OCI-M2 (cell line): Measurements from ENCODE around the gene CERS4.
"Not testable (repeated sequence)": the region's sequence is repeated elsewhere in the genome, so short reads cannot be mapped to it uniquely, and the experiment has no call there.

Experiments used
- DNase-seq: peaks from one replicate; lab custom pipeline; 2025; ENCODE audit not compliant: unreplicated experiment; lab: John Stamatoyannopoulos, UW

The CERS4 gene

DNA sequence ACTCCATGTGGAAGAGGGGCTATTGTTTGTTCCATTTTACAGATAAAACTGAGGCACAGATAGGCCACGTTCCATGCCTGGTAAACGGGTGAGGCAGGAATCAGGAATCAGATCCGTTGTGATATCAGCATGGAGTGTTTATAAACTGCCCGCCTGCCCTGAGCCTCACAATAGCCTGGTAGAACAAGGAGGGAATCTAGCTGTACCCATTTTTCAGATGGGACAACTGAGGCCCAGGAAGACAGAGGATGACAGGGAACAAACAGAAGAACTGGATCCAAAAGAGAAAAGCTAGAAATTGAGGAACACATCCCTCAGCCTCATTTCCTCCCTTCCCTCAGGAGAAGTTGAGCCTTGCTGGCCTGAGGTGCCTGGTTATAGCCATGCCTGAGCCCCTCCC lies 32.5 kb downstream of the CERS4 start:
- no peak for DNase-seq

DNA sequence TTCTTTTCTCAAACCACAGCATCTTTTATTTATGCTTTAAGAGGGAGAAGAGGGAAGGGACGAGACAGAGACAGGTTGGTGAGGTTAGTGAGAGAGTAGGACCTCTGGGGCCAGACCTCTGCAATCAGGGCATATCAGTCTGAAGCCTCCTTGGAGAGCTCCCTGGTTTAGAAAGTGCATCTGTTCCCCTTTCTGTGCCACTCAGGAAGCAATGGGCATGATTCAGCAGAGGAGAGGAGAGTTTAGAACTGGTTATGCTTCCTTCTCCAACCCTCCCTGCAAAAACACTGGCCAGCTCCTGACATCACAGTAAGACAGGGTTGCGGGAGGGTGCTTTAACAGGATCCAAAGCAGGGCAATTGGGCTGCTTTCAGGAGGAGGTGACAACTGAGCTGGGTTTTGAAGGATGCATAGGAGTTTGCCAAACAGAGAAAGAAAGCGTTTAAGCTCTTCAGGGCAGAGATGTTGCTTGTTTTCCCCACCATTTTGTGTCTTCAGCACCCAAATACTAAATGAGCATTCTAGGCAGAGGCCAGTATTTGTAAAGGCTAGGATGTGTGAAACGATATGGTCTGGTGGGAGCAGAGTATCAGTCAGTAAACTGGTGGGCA lies 33.1 kb downstream of the CERS4 start:
- DNase-seq, result no peak

DNA sequence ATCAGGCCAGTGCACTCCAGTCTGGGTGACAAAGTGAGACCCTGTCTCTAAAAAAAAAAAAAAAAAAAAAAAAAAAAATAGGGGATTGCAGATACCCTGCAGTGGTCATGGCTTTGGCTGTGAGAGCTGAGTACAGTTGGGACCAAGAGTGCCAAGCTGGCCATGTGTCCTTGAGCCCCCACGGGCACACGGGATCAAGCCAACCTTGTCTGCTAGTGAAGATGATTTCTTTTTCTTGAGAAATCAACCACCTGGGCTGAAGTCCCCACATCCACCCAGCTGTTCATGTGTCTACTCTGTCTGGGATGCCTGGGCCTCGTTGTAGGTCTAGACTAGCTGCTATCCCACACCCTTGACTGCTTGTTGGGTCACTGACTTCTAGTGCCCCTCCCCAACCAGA lies 34.0 kb downstream of the CERS4 start:
- DNase-seq, result no peak

DNA sequence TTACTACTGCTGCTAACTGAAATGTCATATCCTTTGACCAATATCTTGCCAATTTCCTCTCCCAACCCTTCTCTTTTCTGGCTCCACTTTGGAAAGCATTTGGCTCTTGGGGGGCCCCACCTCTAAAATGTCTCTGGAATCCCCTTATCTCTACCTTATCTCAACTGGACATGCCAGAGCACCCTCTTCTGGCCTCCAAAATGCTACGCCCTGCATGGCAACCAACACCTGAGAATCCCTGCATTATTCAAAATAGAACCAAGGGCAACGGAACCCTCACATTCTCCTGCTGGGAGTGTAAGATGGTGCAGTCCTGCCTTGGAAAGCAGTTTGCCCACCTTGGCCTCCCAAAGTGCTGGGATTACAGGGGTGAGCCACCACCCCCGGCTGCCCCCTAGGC lies 35.3 kb downstream of the CERS4 start:
- DNase-seq, result no peak

DNA sequence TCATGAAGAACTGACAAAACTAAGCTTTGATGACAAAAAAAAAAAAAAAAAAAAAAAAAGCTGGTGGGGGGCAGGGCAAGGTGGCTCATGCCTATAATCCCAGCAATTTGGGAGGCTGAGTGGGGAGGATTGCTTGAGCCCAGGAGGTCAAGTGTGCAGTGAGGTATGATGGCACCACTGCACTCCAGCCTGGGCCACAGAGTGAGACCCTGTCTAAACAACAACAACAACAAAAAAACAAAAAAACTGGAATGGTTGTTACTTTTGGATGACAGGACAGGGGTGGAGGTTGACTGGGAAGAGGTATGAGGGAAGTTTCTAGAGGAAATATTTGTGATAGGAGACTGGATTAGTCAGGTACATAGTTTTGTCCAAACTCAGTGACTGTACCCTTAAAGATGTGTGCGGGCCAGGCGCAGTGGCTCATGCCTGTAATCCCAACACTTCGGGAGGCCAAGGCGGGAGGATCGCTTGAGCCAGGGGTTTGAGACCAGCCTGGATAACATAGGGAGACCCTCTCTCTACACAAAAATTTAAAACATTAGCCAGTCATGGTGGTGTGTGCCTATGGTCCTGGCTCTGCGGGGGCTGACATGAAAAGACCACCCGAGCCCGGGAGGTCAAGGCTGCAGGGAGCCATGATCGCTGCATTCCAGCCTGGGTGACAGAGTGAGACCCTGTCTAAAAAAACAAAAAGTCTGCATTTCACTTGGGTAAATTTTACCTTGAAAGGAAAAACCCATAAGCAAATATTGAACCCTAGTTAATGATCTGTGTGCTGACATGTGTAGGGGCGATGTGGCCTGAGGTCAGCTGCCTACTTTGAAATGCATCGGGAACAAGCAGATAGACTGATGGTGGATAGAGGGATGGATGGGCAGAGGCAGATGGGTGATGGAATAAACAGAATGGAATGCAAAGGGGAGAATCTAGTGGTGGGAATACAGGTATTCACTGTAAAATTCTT lies 37.0 kb downstream of the CERS4 start:
- no peak for DNase-seq

DNA sequence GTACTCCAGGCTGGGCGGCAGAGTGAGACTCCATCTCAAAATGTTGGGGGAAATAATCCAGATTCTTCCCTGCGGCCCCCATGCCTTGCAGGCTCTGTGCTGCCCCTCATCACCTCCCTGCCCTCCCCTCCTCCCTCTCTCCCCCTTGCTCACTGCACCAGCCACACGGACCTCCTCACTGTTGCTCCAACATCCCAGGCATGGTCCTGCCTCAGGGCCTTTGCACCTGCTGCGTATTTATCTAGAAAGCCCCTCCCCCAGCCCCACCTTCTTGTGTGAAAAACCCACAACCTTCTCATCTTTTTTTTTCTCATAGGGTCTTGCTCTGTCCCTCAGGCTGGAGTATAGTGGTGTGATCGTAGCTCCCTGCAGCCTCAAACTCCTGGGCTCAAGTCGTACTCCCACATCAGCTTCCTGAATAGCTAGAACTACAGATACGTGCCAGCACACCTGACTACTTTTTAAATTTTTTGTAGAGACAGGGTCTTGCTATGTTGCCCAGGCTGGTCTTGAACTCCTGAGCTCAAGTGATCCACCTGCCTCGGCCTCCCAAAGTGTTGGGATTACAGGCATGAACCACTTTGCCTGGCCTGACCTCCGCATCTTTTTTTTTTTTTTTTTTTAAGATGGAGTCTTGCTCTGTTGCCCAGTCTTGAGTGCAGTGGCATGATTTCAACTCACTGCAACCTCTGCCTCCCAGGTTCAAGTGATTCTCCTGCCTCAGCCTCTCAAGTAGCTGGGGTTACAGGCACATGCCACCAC lies 38.1 kb downstream of the CERS4 start:
- DNase-seq, result not testable (repeated sequence)

DNA sequence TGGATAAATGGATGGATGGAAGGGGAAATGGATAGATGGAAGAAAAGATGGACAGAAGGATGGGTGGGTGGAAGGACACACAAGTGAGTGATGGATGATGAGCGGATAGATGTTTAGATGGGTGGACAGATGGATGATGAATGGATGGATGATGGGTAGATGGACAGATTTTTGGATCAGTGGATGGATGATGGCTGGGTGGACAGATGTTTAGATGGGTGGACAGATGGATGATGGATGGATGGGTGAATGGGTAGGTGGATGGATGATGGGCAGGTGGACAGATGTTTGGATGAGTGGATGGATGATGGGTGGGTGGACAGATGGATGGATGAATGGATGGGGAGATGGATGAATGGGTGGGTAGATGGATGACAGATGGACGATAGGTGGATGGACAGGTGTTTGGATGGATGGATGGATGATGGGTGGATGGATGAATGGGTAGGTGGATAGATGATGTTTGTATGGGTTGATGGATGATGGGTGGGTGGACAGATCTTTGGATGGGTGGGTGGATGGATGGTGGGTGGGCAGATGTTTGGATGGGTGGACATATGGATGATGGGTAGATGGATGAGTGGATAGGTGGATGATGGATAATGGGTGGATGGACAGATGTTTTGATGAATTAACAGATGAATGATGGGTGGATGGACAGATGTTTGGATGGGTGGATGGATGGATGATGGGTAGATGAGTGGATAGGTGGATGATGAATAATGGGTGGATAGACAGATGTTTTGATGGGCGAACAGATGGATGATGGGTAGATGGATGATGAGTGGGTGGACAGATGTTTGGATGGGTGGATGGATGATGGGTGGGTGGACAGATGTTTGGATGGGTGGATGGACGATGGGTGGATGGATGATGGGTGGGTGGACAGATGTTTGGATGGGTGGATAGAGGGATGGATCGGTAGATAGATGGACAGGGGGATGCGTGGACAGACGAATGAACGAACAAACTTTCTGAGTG lies 39.5 kb downstream of the CERS4 start:
- no peak for DNase-seq

DNA sequence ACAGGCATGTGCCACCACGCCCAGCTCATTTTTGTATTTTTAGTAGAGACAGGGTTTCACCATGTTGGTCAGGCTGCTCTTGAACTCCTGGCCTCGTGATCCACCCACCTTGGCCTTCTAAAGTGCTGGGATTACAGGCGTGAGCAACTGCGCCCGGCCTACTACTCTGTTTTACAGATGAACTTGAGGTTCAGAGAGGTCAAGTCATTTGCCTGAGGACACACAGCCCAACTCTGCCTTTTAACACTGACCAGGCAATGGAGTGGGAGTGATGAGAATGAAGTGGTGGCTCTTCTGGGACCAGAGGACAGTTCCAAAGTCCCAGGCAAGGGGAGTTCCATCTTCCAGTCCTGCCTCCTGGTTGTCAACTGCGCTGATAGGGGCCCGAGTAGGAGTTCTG lies 41.4 kb downstream of the CERS4 start:
- DNase-seq, result no peak

DNA sequence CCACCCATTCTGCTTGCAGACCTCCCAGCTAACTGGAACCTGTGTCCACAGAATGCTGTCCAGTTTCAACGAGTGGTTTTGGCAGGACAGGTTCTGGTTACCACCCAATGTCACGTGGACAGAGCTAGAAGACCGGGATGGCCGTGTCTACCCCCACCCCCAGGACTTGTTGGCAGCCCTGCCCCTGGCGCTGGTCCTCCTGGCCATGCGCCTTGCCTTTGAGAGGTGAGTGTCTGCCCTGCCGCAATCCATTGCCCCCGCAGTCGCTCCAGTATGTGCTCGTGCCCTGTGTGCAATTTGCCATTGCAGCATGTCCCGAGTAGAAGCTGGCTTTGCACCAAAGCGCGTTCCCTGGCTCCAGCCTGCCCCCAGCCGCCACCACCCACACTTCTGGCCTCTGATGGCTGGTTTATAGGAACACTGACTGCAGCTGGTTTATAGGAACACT lies 41.9 kb downstream of the CERS4 start:
- DNase-seq, result no peak

DNA sequence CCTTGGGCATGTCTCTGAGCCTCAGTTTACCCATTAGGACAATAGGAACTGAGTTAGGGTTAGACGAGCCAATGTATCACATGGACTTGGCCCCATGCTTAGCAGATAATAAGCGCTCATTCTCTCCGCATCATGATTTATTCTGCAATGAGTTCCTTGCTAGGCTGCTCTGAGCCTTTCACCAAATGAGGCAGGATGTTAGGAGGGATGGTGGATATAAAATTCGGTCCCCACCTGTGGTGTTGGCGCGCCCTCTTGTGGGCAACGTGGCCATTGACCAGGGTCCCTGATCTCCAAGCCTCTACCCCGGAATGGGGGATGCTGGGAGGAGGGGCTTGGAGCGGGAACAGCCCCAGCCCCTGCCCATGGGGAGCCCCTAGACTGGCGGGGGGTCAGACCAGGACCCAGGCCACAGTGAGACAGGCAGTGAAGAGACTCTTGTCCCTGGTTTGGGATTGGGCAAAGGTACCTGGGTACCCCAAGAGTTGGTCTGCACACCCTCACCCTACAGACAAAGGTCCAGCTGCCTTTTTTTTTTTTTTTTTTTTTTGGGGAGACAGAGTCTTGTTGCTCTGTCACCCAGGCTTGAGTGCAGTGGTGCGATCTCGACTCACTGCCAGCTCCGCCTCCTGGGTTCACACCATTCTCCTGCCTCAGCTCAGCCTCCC lies 43.9 kb downstream of the CERS4 start:
- peak; percentile 44 for DNase-seq

DNA sequence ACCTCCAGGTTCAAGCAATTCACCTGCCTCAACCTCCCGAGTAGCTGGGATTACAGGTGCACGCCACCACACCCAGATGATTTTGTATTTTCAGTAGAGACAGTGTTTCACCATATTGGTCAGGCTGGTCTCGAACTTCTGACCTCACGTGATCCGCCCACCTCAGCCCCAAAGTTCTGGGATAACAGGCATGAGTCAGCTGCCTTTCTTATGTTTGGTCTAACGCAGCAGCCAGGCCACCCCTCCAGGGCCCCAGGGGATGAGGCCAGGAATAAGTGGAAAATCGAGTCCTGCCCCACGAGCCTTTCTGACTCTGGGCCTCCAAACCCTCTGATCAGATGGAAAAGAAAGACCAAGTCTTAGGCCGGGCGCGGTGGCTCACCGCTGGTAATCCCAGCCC lies 44.5 kb downstream of the CERS4 start:
- DNase-seq, result no peak

DNA sequence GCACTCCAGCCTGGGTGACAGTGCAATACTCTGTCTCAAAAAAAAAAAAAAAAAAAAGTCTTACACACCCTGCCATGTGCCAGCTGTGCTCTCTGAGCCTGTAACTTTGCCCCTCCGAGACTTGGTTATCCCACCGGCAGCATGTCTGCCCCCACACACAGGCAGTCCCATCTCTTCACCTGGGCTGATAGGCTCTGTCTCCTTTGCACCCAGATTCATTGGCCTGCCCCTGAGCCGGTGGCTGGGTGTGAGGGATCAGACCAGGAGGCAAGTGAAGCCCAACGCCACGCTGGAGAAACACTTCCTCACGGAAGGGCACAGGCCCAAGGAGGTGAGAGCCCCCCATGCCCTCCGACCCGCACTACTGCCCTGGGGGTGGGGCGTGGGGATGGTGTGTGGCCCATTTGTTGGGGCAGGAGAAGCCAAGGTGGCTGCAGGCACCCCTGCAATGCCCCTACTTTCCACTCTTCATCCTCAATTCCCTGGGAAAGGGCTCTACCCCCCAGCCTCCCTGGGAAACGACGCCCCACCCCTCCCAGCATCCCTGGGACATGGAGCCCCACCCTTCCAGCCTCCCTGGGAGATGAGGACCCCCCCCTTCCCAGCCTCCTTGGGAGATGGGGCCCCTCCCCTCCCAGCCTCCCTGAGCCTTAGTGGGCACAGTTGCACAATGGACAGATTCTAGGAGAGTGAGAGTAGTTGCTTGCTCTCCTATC lies 45.3 kb downstream of the CERS4 start:
- DNase-seq, result no peak

DNA sequence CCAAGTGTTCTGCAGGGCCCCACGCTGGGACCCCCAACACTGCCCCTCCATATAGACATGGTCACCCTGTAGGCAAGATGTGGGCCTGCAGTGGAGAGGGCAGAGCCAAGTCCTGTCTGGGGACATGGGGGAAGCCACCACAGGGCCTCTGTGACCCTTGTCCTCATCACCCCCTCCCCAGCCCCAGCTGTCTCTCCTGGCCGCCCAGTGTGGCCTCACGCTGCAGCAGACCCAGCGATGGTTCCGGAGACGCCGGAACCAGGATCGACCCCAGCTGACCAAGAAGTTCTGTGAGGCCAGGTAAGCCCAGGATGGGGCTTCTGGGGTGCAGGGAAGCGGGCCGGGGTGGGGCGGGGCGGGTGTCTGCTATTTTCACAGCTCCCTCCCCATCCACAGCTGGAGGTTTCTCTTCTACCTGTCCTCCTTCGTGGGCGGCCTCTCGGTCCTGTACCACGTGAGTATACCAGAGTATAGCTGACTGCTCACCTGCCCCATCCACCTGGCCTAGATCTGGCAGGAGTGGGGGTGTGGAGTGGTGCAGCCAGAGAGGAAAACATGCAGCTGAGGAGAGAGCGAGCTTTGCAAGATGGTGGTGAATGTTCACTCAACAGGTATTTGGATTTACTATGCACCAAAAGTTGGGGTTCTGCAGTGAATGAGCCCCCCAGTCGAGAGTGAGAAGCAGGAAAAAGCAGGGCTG lies 46.4 kb downstream of the CERS4 start:
- no peak for DNase-seq

DNA sequence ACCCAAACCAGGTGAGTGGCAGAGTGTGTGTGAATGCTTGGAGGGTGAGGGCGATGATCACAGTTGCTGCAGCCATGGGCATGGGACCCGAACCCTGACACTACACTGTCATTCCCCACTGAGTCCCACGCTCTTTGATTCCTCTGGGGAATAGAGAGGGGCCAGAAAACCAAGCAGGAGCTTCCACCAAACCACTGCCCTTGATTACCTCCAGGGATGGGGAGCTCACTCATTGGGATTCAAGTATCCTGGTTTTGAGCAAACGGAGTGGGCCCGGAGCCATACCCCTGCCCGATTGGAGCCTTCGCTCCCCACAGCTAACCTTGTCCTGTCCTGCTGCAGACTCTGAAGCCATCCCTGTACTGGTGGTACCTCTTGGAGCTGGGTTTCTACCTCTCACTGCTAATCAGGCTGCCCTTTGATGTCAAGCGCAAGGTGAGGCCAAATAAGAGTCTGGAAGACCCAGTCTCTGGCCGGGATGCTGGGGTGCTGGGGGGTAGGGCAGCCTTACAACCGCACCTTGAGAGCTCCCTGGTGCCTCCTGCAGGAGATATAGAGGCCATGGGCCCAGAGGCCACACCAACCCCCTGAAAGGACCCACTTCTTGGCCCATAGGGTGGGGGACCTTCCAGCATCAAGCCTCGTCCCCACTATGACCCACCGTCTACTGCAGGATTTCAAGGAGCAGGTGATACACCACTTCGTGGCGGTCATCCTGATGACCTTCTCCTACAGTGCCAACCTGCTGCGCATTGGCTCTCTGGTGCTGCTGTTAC lies 47.3 kb downstream of the CERS4 start:
- DNase-seq, result no peak

DNA sequence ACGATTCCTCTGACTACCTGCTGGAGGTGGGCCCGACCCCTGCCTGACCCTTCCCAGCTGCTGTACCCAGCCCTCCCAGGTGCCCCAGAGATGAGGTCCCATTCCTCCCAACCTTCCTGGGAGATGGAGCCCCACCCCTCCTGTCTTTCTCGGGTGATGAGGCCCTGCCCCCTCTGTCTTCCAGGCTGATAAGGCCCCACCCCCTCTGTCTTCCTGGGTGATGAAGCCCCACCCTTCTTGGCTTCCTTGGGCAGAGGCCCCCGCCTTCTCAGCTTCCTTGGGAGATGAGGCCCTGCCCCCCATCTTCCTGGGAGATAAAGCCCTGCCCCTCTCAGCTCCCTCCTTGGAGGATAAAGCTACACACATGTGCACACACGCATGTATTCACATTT lies 47.9 kb downstream of the CERS4 start:
- no peak for DNase-seq

DNA sequence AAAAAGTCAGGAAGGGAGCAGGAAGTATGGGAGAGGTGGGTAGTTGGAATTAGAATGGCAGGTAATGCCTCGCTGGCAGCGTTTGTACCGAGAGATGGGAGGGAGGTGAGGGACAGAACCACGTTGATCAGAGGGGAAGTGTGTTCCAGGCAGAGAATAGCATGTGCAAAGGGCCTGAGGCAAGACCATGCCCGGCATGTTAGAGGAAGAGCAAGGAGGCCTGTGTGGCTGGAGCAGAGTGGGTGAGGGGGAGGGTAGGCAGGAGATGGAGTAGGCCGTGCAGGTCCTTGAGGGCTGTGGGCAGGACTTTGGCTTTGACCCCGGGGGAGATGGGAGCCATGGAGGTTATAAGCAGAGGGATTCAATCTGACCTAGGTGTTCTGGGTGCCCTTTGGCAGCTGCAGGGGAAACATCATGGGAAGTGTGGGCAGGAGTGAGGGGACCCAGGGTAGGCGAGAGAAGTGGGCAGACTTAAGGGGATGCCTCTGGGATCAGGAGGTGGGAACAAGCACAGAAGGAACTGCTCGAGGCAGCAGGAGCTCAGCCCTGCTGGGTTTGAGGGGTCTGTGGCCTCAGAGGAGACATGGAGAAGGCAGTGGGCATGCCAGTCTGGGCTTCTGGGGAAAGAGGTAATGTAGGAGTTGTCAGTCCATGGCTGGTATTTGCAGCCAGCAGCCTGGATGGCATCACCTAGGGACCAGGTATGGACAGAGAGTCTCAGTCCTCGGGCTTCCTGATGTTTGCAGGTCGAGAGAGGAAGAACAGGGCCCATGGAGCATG lies 50.2 kb downstream of the CERS4 start:
- no peak for DNase-seq

DNA sequence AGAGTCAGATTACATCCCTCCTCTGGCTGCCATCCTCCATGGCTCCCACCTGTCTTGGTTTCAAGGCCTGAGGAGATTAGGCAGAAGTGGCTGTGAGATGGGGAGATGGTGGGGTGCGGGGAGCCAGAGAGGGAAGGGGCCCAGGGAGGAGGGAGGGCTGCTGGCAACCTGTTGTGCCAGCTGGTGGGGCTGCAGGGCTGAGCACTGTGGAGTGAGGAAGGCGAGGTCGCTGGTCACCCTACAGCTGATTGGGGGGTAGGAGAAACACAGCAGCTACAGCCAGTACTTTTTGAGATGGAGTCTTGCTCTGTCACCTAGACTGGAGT lies 50.7 kb downstream of the CERS4 start:
- no peak for DNase-seq
